ENCODE results near the gene ALOX15.
"Not testable (repeated sequence)": the region's sequence is repeated elsewhere in the genome, so short reads cannot be mapped to it uniquely, and the experiment has no call there.

Gene ALOX15

DNA sequence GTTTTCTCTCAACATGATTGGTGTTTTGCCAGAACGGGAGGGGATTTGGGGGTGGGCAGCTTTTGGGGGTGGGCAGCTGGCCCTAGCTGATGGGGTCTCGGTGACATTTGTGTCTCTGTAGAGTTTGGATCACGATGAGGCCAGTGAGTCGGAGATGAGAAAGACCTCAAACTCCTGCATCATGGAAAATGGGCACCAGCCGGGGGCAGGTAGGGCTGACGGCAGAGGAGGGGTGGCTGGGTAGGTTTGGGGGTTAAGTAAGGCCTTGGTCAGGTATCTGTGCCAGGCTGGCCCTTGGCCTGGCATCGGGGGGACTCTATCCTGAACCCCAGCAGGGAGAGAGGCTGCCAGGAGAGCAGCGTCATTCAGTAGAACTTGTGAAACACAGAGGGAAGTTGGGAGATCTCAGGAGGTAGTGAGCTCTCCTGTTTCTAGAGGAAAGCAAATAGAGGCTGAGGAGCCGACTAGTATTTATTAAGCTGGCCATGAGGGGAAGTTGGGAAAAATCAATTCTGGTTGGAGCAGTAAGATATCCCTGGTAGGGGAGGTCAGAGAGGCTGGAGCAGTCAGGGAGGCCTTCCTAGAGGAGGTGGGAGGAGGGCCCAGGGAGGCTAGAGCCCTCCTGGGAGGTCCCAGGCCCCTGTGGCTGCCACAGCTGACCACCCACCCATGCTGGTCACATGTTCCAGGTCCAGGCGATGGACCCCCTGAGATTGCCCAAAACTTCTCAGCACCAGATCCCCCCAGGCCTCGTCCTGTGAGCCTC is 49.1 kb downstream of the ALOX15 start:
- DNase-seq = no peak

DNA sequence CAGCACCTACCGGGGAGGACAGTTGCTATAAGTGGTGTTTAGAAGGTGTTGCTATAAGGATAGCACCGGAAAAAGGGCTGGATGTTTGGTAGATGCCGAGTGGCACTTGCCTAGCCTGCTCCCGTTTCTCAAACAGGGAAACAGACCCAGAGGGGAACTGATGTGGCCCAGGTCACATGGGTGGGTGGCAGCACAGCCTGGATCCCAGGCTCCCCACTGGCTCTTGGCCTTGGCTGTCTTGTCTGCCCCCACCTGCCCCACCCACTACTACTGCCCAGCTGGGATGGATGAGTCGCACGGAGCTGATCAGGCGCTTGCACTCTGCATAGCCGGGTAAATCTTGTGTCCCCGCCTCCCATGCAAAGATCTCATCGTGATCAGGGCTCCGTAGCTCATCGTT is 49.9 kb downstream of the ALOX15 start:
- DNase-seq = peak; percentile 20

DNA sequence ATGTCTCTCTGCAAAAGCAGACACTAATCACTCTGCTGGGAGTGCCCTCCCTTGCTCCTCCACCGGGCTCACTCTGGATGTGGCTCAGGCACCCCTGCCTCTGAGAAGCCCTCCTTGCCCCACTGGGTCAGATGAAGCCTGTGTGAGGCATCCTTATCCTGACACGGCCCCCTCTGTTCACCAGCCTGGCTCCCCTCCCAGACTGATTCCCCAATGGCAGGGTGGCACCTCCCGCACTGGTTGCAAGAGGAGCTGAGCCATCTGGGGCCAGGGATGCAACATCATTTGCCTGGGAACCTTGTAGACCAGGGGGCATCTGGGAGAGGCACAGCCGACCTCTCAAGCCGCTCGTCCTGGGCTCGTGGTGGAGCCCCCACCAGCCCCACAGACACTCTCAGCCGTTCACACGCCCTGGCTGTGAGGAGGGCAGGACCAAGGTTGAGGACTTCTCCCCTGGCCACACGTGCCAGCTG is 50.5 kb downstream of the ALOX15 start:
- DNase-seq = no peak

DNA sequence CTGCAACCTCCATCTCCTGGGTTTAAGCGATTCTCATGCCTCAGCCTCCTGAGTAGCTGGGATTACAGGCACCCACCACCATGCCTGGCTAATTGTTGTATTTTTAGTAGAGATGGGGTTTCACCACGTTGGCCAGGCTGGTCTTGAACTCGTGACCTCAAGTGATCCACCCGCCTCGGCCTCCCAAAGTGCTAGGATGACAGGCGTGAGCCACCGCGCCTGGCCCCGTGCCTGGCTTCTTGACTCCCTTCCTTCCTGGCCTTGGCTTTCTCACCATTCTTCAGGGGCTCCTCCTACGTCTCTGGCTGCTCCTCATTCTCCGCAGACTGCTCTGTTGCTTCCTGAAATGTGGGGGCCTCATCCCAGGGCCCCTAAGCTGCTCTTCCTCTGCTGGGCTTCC is 51.4 kb downstream of the ALOX15 start:
- DNase-seq = not testable (repeated sequence)

DNA sequence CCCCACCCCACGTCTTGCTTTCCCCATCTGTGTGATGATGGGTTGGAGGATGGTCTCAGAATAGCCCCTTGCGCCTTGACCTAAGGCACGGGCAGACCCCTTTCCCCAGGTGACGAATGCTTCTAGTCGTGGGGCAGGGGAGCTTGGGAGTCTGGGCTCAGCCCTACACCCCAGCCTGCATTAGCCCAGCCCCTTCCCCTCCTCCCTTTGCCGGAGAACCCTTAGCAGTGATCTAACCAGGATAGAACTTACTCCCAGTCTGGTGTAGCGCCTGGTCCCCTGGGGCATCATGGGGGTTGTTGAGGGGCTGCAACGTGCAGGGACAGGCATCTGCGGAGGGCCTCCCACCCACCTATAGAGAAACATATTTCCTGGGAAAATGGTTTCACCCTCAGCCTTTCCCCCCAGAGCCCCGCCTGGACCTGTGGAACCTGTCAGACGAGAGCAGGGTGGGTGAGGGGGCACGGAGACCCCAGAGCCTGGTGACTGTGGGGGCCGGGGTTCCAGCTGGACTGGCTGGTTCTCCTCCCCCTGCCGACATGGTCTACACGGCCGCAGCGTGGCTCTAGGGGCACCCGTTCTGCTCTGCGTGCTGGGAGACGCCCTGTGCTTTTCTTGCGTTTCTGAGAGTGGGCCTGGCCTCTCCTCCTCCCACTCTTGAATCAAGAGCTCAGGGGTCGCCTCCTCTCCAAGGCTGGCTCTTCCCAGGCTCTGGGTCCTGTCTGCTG is 52.4 kb downstream of the ALOX15 start:
- no peak for DNase-seq

DNA sequence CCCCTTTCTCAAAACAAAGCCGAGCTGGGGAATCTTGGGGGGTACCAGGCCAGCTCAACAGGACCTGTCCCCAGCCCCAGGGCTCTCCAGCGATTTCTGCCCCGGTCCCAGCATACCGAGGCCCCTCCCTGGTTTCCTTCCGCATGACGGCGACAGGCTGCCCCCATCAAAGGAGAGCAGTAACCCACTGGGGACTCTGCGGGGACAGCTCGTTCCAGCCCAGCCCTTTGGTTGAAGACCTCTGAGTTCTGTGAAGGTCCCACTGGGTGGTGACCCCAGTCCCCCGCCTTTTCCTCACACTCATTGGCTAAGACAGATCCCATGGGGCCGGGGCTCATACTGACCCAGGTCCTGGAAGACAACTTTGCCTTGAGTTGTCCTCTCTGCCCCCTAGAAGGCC is 53.1 kb downstream of the ALOX15 start:
- no peak for DNase-seq

DNA sequence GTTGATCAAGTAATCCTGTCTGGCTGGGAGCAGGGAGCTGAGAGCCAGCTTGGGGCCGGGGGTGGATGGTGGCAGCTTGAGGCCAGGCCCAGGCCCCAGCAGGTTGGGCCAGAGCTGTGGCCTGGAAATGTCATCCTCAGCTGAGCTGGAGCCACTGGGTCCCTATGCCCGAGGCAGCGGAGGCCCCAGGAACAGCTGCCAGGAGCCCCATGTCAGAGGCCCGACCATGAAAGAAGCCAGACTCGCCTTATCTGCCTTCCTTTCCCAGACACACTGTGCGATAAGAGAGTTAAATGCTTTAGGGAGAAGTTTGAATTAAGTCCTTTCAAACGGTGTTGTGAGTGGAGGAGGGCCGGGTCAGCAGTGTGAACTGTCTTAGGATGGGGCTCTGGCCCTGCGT is 53.7 kb downstream of the ALOX15 start:
- no peak for DNase-seq

DNA sequence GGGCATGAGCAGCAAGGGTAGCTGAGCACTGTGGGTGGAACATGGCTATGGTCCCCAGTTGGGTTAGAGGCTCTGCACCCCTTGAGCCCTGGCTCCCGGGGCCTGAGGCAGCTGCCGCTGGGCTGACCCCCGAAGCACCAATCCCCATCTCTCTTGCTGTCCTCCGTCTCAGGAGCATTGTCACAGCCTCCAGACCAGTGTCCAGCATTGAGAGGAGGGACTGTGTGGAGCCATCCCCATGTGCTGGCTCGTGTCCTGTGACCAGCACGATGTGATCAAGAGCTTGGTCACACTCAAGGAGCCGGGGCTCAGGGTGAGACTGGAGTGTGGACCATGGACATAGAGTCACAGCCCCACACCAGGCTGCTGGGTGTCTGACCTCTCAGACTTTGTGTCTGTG is 54.3 kb downstream of the ALOX15 start:
- no peak for DNase-seq

DNA sequence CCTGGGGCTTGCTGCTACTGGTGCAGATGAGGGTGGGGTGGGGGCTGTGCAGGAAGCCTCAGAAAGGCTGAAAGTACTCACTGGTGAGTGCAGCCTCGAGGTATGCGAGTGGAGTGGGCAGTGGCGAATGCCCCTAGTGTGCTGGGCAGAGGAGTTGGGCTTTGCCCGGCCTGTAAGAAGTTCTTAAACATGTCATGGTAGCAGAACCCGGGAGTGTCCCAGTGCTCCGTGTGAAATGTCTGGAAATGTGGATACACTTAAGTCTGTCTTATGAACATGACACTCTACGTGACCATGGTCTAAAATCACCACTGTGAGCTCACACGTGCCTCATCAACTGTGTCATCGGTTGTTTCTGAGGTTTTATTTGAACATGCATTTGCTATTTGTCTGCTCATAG is 55.4 kb downstream of the ALOX15 start:
- no peak for DNase-seq

DNA sequence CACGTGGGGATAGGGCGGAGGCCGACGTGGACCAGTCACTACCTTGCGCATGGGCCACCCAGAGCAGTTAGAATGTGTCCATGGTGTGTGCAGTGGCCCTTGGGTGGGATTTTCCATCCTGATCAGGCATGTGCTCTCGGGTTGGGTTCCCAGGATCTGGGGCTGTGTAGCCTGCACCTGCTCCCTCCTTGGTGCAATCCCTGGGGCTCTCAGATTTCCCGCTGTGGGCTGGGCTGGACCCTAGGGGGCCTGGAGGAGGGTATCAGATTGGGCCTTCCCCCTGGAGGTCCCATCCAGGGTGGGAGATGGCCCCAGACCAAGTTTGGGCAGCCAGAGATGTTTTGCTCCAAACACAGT is 55.9 kb downstream of the ALOX15 start:
- DNase-seq = no peak

DNA sequence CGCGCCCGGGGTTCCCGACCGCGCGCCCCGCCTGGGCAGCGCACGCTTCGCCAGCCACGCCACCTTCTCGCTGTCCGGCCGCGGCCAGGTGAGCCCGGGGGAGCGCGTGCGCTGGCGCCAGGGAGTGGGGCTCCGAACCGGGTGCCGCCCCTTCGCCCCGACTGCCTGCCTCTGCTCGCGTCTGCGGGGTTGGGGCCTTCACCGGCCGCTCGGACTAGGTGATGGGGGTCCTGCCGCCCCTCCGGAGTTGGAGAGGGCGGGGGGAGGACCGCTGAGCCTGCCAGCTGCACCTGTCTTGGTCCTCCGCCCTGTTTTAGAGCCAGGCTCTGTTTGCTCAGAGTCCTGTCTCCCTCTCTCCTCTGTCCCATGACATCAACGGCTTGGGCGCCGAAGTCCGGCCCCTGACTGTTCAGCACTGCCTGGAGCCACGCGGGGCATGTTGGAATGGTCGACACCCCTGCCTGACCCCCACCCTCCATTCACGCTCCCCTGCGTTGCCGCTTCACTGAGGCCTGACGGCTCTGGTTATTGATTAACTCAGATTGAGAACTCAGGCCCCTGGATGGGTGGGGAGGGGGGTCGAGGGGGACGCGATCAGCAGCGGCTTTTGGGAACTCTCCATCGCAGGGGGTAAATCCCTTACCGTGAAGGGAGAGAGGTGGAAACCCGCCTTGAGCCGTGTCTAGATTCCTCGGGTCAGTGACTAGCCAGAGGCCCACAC is 56.4 kb downstream of the ALOX15 start:
- DNase-seq = no peak

DNA sequence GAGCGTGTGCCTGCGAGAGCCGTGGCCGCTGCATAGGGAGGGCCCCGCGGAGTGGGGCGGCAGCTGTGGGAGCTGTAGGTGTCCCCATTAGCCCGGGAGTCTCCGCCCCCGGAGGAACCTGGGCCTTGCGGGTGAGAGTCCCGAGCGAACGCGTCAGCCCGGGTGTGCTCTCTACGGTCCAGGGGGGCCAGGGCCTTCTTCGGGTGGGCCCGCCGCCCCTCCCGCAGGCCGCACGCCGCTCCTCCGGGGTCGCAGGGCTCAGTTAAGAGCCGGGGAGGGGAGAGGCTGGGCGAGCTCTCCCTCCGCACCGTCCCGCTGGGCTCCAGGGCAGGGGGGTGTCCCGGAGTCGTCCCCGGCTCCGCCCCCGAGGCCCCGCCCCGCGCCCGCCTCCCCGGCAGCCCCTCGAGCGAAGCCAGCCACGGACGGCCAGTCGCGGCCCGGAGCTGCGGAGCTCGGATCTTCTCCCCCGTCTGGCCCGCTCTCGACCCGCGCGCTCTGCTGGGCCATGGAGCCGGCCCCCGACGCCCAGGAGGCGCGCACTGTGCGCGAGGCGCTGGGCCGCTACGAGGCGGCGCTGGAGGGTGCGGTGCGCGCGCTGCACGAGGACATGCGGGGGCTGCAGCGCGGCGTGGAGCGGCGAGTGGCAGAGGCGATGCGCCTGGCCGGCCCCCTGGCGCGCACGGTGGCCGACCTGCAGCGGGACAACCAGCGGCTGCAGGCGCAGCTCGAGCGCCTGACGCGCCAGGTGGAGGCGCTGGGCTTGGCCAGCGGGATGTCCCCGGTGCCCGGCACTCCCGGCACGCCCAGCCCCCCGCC is 57.2 kb downstream of the ALOX15 start, which contains the start of gene SMTNL2:
SMTNL2 (plus strand) TSS at position 429 of the 816 bp plus-strand sequence; CDS start at position 506, 77 bp downstream.
- DNase-seq = no peak

DNA sequence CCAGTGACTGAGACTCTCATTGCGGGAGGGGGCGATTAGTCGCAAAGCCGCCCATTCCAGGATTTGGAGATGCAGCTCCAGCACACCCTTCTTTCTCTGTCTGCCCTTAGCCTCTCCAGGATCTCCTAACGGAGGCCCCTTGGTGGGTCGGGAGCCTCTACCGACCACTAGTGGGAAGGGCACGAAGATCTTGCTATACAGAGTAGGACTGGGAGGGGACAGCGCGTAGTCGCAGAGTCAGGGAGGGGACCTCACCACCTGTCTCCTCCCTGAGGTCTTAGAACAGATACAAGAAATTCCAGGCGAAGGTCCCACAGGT is 57.7 kb downstream of the ALOX15 start:
- peak; percentile 20 for DNase-seq

DNA sequence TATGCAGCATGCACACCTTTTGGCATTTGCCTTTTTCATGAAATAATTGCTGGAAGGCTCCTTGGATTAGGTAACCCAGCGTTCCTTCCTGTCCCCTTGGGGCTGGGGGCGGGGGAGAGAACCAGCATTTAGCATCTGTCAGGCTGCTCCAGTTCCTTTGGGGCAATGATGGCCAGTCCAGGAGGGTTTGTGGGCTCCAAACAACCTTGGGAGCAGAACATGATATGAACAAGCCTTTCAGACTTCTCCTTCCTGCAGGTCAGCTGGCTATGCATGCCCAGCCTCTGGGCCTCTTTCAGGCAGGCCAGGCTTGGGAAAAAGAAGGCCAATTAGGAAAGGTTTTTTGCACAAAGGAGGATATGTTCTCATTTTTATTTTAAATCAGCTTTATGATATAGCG is 58.3 kb downstream of the ALOX15 start:
- DNase-seq = no peak

DNA sequence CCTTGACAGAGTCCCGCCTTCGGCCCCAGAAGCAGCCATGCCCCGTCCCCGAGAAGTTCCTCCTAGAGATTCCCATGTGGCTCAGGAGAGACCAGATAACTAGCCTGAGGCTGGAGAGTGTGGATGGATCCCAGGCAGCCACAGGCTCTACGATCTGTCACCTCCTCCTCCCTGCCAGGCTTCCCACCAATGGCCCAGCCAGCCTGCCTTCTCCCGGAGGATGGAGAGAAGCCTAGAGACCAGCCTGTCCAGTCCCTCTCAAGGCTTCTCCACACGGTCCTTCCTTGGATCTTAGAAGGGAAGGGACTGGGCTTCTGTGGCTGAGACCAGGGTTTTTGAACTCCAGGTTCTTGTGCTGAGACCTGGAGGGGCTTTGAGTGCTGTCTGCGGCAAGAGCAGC is 58.8 kb downstream of the ALOX15 start:
- no peak for DNase-seq

DNA sequence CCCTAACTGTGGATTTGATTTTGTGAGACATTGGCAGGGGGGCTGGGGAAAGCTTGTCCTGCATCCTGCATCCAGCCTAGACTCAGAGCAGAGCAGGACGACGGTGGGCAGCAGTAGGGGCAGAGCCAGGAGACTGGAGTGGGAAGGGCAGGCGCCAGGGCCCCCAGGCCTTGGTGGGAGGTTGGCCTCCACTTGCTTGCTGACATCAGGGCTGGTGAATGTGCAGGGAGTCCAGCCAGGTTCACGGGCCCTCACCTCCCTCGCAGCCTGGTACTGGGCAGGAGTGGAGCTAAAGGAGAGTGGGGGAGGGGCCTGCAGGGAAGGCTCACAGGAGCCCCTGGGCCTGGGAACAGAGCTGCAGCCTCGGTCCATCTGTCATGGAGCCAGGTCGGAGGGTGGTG is 59.4 kb downstream of the ALOX15 start:
- DNase-seq = no peak
